Skeletal muscle satellite cell (primary cell): ENCODE measurements around the gene RAD51B.
A peak's percentile ranks its signal among the peaks of the same experiment; 100 is the strongest.

Source experiments
- H3K27me3 ChIP-seq: 2 replicates; pipeline ENCODE4 v1.7.0; 2013; ENCODE audit warnings: low read length; ENCODE audit not compliant: control insufficient read depth, insufficient read depth
- H3K36me3 ChIP-seq: 2 replicates; pipeline ENCODE4 v1.7.0; 2013; ENCODE audit warnings: mild to moderate bottlenecking, control low read depth, low read length; ENCODE audit not compliant: insufficient read depth
- H3K4me1 ChIP-seq: 2 replicates; pipeline ENCODE4 v1.7.0; 2013; ENCODE audit warnings: low read length; ENCODE audit not compliant: control insufficient read depth, insufficient read depth
- H3K4me2 ChIP-seq: 2 replicates; pipeline ENCODE4 v1.7.0; 2013; ENCODE audit warnings: mild to moderate bottlenecking, low read length
- H3K4me3 ChIP-seq: 2 replicates; pipeline ENCODE4 v1.7.0; 2013; ENCODE audit warnings: low read length
- H3K9ac ChIP-seq: 2 replicates; pipeline ENCODE4 v1.7.0; 2013; ENCODE audit warnings: mild to moderate bottlenecking, low read depth, low read length, moderate library complexity
- H3K9me3 ChIP-seq: replicated peaks from 2 replicates; pipeline ENCODE4 v1.7.0; 2013; ENCODE audit warnings: mild to moderate bottlenecking, control low read depth, low read length

Gene RAD51B

DNA sequence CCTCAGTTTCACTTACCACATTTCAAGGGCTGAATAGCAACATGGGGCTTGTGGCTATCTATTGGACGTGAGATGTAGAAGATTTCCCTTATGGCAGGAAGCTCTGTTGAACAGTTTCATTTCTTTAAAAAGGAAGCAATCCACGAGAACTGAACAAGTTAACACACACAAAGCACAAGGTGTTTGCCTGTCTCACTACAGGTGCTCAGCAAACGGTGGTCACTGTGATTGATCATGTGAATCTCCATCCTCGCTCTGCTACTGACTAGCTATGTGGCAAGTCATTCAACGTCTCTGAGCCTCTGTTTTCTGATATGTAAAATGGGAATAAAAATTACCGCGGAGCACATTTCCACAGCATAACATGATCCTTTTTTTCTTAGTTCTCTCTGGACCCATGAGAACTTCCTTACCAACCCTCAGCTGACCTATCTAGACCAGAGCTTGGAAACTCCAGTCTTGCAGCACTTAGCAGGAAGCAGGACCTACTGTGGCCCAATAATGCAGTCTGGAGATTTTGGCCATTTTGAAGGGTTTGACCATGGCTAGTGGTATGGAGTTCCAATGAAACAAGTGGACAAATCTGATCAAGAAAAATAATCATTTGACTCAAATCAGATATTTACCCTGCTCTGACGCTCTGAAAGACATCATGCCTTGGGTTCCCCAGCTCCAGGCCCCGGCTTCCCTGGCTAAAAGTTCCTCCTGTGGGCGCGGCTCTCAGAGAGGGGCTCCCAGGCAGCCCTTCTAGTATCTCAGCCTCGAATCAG is 694.4 kb downstream of the RAD51B start:
- Histone ChIP-seq H3K9me3 (no peaks in the 10 kb centered on the region), H3K9ac (no peak overlapping the region), H3K4me1 (peaks cover 12% of the 10 kb centered on the region), H3K4me3 (no peak overlapping the region), H3K36me3 (no peaks in the 10 kb centered on the region), H3K27me3 (no peaks in the 10 kb centered on the region), H3K4me2 (no peak overlapping the region)

DNA sequence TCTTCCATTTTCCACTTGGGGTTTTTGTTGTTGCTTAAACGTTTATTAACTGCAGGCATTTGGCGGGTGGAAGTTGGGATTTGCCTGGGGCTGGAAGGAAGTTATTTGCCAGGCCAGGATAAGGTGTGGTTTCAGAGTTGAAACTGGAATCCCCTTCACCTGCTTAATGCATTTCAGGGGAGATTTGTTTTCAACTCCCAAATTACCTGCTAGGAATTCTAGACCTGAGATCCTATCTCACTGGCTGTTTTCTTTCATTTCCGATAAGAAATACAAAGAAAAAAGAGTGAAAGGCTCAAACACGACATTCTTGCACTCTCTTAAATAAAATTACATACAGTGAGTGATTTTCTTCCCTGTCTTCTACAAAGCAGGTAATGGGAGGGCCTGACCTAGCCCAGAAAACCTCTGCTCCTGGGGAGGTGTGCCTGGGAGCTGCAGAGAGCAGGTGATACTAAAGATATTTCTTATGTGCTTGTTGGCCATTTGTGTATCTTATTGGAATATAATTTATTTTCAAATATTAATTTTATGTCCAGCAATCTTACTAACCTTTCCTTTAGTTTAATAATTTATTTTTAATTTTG is 695.1 kb downstream of the RAD51B start:
- peaks cover 19% of the 10 kb centered on the region for H3K4me1 ChIP-seq
- H3K4me3 ChIP-seq, result no peak overlapping the region
- no peak overlapping the region for H3K9ac ChIP-seq
- H3K27me3 ChIP-seq, result no peaks in the 10 kb centered on the region
- H3K4me2 ChIP-seq, result no peak overlapping the region
- no peaks in the 10 kb centered on the region for H3K36me3 ChIP-seq
- no peaks in the 10 kb centered on the region for H3K9me3 ChIP-seq

DNA sequence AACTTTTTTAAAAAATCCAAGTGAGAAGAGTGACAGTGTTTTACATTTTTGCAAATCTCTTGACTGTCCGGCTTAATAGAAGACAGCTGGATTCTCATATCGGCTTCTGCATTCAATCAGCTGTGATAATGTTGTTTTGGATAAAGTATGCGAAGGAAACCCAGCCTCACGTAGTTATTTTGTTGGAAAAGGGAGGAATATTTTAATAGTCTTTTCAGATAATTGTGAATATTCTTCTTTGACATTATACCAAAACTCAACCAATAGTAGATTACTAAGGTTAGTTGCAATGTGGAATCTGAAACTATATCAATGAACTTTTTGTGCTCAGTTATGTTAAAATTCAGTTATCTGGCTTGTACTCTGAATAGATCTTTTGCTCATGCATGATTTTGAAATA is 696.8 kb downstream of the RAD51B start:
- Histone ChIP-seq H3K4me1 (peaks cover 18% of the 10 kb centered on the region), H3K9me3 (no peaks in the 10 kb centered on the region), H3K4me2 (no peak overlapping the region), H3K27me3 (no peaks in the 10 kb centered on the region), H3K9ac (no peak overlapping the region), H3K4me3 (no peak overlapping the region), H3K36me3 (no peaks in the 10 kb centered on the region)

DNA sequence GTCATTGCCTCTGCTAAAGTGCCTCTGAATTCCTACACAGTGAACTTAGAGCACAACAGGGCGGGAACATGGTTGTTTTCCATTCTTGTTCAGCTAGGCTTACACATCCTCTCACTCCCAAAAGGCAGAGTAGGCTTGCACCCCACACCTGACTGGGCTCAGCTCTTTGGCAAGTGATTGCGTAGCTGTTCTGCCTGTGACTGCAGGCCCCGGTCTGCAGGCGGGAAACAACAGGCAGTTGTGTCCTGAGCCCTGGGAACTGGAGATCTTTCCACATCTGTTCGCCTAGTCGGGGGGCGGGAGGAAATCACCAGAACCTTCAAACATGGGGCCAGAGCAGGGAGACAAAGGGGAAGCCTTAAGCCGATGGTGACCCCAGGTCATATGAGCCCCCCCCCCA is 698.6 kb downstream of the RAD51B start:
- no peak overlapping the region for H3K4me2 ChIP-seq
- H3K27me3 ChIP-seq, result no peaks in the 10 kb centered on the region
- peaks cover 37% of the 10 kb centered on the region for H3K4me1 ChIP-seq
- H3K36me3 ChIP-seq, result no peaks in the 10 kb centered on the region
- H3K4me3 ChIP-seq, result no peak overlapping the region
- no peak overlapping the region for H3K9ac ChIP-seq
- no peaks in the 10 kb centered on the region for H3K9me3 ChIP-seq

DNA sequence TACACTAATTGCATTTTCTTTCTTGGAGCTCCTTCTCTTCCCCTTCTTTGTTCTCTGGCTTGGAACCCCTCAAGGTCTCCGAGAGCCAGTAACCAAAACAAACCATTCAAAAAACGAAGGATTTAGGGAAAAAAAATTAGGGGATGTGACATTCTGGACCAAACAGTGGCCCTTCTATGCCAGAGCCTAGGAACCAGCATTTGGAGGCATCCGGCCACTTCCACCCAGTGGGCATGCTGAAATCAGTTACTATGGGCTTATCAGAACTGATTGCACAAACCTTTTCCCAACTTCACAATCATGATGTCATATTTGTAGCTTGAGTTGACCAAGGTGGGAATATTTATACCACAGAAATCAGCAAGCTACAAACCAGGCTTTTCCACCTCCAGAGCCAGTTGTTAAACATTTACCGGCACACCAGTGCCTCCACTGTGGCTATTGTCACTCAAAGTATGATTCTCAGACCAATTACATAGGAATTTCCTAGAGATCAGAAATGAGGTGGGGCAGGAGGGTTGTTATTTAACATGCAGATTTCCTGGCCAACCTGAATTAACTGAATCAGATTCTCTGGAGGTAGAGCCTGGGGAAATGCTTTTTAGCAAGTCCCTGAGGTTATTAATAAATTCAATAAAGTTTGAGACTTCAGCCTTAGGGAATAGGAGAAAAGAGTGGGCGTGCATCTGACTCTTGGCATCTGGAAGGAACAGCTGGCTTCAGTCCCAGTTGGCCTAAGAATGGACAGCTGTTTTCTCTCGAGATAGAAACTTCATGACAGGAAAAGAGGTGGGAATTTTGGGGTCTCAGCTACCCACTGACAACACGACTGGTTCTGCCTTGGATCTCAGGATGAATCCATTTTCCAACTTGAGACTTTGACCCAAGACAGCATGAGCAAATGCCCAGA is 699.4 kb downstream of the RAD51B start:
- Histone ChIP-seq H3K4me3 (no peak overlapping the region), H3K9me3 (no peaks in the 10 kb centered on the region), H3K9ac (no peak overlapping the region), H3K4me2 (peak overlapping the region; percentile 30), H3K4me1 (peaks cover 45% of the 10 kb centered on the region), H3K27me3 (no peaks in the 10 kb centered on the region), H3K36me3 (no peaks in the 10 kb centered on the region)

DNA sequence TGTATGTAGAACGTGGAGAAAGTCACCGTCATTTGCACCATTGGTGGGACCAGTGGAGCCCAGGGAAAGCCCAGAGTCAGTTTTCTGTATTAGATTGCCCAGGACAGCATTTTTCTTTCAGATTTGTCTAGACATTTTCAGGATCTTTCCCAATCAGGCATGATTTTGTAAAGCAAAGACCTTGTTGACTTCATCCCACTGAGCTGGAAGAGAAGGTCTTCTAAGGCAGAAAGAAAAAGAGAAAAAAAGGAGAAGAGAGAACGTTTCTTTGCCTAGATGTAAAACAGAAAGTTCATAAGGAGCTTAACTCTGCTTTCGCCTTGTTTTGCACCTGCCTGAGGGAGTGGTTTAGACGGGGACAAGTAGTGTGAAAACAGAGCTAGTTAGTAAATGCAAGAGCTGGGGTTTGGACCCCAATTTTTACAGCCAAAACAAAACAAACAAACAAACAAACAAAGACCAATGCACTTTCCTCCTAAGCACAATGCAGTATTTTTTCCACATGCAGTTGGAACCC is 700.1 kb downstream of the RAD51B start:
- H3K36me3 ChIP-seq, result no peaks in the 10 kb centered on the region
- H3K4me3 ChIP-seq, result no peak overlapping the region
- H3K27me3 ChIP-seq, result no peaks in the 10 kb centered on the region
- H3K4me2 ChIP-seq, result peak overlapping the region; percentile 30
- no peak overlapping the region for H3K9ac ChIP-seq
- peaks cover 52% of the 10 kb centered on the region for H3K4me1 ChIP-seq
- no peaks in the 10 kb centered on the region for H3K9me3 ChIP-seq

DNA sequence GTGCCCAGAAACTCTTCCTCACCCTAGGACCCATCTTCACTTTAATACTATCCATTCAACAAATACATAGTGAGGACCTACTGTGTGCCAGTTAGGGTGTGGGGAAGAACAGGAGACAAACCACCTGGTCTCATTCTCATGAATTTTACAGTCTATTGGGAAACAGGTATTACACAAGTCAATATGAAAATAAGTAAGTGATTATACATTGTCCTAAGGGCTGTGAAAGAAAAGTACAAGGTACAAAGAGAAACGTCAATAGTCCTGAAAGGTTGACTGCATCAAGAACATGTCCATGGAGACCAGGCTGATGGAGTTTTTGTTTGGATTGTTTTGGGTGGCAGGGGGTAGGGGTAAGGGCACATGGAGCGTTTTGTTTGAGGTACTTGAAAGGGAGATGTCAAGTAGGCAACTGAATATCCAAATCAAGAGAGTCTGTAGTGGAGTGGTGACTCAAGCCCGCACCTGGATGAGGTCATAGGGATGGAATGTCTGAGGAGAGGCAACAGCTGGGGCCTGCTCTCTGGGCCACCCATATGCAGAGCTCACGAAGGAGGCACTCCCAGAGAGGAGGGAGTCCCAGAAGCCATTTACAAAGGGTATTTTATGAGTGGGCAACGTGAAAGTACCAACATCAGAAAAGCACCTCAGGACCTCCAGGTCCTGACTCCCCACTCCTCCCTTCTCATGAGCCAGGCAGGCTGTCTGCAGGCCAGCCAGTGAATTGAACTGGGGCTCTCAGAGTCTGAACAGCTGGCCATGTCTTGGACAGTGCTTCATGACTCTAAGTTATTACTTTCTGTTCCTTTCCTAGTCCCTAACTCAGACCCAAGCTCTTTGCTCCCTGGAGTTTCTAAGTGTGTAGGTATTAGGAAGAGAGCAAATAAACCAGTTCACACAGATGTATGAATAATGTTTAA is 701.3 kb downstream of the RAD51B start:
- Histone ChIP-seq H3K4me3 (no peak overlapping the region), H3K36me3 (no peaks in the 10 kb centered on the region), H3K4me2 (no peak overlapping the region), H3K27me3 (no peaks in the 10 kb centered on the region), H3K9ac (no peak overlapping the region), H3K4me1 (peaks cover 63% of the 10 kb centered on the region), H3K9me3 (no peaks in the 10 kb centered on the region)

DNA sequence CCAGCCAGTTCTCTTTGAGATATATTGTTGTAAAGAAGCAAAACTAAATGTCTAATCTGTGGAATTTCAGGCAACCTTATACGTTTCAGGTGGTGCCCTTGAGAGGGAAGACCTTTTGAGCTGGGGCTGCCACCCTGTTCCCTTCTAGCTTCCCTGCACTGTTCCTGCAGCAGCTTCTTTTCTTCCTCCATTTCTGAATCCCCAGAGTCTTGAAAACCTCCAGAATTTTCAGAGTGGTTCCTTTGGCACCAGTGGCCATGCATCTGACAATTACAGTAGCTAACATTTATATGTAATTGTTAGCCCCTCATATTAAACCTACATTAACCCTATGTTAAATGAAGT is 702.0 kb downstream of the RAD51B start:
- H3K4me3 ChIP-seq, result no peak overlapping the region
- H3K27me3 ChIP-seq, result no peaks in the 10 kb centered on the region
- no peaks in the 10 kb centered on the region for H3K36me3 ChIP-seq
- no peak overlapping the region for H3K9ac ChIP-seq
- no peaks in the 10 kb centered on the region for H3K9me3 ChIP-seq
- peaks cover 69% of the 10 kb centered on the region for H3K4me1 ChIP-seq
- no peak overlapping the region for H3K4me2 ChIP-seq

DNA sequence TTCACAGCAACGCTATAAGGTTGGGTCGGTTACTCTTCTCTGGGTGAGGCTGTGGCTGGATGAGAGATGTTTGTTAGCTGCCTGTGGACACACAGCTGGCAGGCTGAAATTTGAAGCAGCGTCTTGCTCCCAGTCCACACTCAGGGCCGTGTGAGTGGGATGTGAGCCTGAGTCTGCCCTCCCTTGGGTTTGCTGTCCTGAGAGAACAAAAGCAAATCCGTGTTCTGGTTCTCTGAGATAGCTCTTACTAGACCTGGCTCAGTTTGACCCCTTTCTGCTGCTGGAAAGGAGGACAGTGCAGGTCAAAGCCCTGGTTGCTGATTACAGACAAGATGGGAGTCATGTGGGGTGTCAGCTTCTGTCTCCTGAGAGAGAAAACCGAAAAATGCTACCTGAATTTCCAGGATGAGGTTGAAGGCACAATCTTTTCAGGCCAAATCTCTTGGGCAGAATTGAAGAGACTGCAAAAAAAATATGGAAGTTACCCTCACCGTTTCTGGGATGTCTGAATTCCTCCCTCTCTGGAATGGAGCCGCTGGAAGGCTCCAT is 702.5 kb downstream of the RAD51B start:
- Histone ChIP-seq H3K36me3 (no peaks in the 10 kb centered on the region), H3K9me3 (no peaks in the 10 kb centered on the region), H3K9ac (peak overlapping the region; percentile 44), H3K4me2 (no peak overlapping the region), H3K27me3 (no peaks in the 10 kb centered on the region), H3K4me3 (no peak overlapping the region), H3K4me1 (peaks cover 74% of the 10 kb centered on the region)

DNA sequence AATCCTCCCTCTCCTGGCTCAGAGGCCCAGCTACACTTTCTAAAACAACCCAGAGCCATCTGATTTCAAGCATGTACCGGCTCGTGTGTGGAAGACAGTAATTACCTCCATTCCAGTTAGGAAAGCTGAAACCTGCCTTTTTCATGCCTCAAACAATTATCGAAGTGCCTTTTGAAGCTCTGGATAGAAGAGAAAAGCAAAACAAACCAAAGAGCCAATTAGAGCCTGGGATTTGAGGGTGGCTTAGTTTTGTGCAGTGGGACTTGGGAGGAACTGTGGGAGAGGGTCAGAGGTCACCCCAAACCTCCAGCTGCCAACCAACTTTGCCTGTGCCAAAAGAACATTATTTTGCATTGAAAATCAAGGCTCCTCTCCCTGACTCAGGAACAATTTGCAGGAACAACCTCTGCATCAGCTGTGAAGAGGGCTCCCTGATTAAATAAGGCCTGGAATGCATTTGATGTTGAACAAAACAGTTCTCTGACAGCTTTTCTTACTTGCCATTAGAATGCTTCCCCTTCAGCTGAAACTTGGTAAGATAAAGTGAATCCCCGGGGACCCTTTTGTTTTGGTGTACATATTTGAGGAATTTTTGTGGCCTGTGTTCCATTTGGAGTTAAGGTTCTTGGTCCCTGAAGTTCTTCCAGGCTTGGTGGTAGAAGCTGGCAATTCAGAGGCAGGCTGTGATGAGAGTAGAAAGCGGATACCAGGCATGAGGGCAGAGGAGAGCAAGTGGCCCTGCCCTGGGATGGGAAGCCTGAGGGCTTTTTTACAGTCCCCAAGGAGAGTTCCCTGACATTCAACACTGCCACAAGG is 703.1 kb downstream of the RAD51B start:
- H3K27me3 ChIP-seq, result no peaks in the 10 kb centered on the region
- peak overlapping the region; percentile 44 for H3K9ac ChIP-seq
- H3K9me3 ChIP-seq, result no peaks in the 10 kb centered on the region
- no peak overlapping the region for H3K4me2 ChIP-seq
- peaks cover 81% of the 10 kb centered on the region for H3K4me1 ChIP-seq
- no peaks in the 10 kb centered on the region for H3K36me3 ChIP-seq
- no peak overlapping the region for H3K4me3 ChIP-seq
